ENCODE results near the gene ATP8A2. TPM values are rescaled to one million over a fixed set of nuclear protein-coding genes. Genes with fewer than 3 reads are reported as not detected.

Gene ATP8A2
- total RNA-seq, 1 donor, result 0.72 TPM

GRCh38 chr13:25904830-25905229, 533.1 kb downstream of the ATP8A2 start:
- DNase-seq (ENCODE audit: insufficient read length, low spot score, missing footprints), result no peak
- Histone ChIP-seq H3K79me2 (ENCODE audit: insufficient read depth, low read length) (no peaks in the 10 kb centered on the region), H3K36me3 (ENCODE audit: insufficient read depth, low read length) (no peaks in the 10 kb centered on the region), H2AFZ (ENCODE audit: low read length) (no peak overlapping the region), H3K4me3 (ENCODE audit: insufficient read depth, low read length) (no peak overlapping the region), H3K9me3 (ENCODE audit: low read depth, low read length) (no peaks in the 10 kb centered on the region), H3K4me1 (ENCODE audit: insufficient read depth, low read length) (no peaks in the 10 kb centered on the region), H4K20me1 (ENCODE audit: insufficient read depth, low read length) (no peaks in the 10 kb centered on the region), H3K27me3 (ENCODE audit: insufficient read depth, low read length) (no peaks in the 10 kb centered on the region), H3K27ac (ENCODE audit: low read depth, low read length) (no peak overlapping the region), H3K4me2 (ENCODE audit: insufficient read depth, low read length) (no peak overlapping the region)
- TF ChIP-seq, protein P1, sequence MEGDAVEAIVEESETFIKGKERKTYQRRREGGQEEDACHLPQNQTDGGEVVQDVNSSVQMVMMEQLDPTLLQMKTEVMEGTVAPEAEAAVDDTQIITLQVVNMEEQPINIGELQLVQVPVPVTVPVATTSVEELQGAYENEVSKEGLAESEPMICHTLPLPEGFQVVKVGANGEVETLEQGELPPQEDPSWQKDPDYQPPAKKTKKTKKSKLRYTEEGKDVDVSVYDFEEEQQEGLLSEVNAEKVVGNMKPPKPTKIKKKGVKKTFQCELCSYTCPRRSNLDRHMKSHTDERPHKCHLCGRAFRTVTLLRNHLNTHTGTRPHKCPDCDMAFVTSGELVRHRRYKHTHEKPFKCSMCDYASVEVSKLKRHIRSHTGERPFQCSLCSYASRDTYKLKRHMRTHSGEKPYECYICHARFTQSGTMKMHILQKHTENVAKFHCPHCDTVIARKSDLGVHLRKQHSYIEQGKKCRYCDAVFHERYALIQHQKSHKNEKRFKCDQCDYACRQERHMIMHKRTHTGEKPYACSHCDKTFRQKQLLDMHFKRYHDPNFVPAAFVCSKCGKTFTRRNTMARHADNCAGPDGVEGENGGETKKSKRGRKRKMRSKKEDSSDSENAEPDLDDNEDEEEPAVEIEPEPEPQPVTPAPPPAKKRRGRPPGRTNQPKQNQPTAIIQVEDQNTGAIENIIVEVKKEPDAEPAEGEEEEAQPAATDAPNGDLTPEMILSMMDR (IDR thresholded peaks at IDR 0.05; ENCODE audit: extremely low read depth, low read depth, low read length), result no peak

DNA sequence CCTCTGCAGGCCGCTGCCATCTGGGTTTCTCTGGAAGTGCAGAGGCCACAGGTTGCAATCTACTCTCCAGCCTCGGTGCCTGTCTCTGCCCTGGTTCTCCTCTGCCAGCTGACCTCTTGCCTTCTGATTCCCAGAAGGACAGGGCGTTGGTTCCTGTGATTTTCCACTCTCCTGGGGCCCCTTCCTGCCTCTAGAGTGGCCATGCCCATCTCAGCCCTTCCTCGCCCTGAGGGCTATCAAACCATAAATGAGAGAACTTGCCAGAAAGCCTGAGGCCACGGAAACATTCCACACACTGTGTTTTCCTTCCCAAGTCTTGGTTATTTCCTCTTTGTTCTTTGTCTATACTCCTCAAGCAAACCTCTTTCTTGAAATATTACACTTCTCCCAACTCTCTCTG, 533.8 kb downstream of the ATP8A2 start:
- Histone ChIP-seq H2AFZ (ENCODE audit: low read length) (no peak overlapping the region), H3K79me2 (ENCODE audit: insufficient read depth, low read length) (no peaks in the 10 kb centered on the region), H3K9me3 (ENCODE audit: low read depth, low read length) (no peaks in the 10 kb centered on the region), H4K20me1 (ENCODE audit: insufficient read depth, low read length) (no peaks in the 10 kb centered on the region), H3K4me2 (ENCODE audit: insufficient read depth, low read length) (no peak overlapping the region), H3K4me3 (ENCODE audit: insufficient read depth, low read length) (no peak overlapping the region), H3K27me3 (ENCODE audit: insufficient read depth, low read length) (no peaks in the 10 kb centered on the region), H3K27ac (ENCODE audit: low read depth, low read length) (no peak overlapping the region), H3K4me1 (ENCODE audit: insufficient read depth, low read length) (no peaks in the 10 kb centered on the region), H3K36me3 (ENCODE audit: insufficient read depth, low read length) (no peaks in the 10 kb centered on the region)
- DNase-seq (ENCODE audit: insufficient read length, low spot score, missing footprints), result no peak
- TF ChIP-seq, protein P1 (IDR thresholded peaks at IDR 0.05; ENCODE audit: extremely low read depth, low read depth, low read length), result no peak

DNA sequence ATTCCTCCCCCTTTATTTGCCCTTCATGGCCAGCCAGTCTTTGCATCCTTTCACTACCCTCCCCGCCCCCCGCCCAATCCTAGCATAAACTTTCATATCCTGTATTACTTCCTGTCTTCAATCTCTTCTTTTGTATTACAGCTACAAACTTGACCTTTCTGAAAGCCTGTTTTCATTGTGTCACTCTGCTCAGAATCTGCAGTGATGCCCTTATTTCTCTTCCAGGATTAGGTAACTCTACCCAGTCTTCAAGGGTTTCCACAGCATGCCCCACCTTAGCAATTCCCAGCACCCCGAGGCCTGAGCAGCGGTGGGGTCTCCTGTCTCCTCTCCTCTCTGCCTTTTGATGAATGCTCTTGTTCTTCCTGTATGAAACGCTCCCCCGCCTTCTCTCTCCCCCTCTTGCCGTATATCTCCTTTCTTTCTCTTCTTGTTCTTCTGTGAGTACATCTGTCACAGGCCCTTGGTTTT, 534.5 kb downstream of the ATP8A2 start:
- no peak for DNase-seq (ENCODE audit: insufficient read length, low spot score, missing footprints)
- H3K27me3 ChIP-seq (ENCODE audit: insufficient read depth, low read length), result no peaks in the 10 kb centered on the region
- no peak overlapping the region for H2AFZ ChIP-seq (ENCODE audit: low read length)
- H3K9me3 ChIP-seq (ENCODE audit: low read depth, low read length), result no peaks in the 10 kb centered on the region
- H3K27ac ChIP-seq (ENCODE audit: low read depth, low read length), result no peak overlapping the region
- no peaks in the 10 kb centered on the region for H4K20me1 ChIP-seq (ENCODE audit: insufficient read depth, low read length)
- no peak overlapping the region for H3K4me3 ChIP-seq (ENCODE audit: insufficient read depth, low read length)
- H3K36me3 ChIP-seq (ENCODE audit: insufficient read depth, low read length), result no peaks in the 10 kb centered on the region
- H3K4me2 ChIP-seq (ENCODE audit: insufficient read depth, low read length), result no peak overlapping the region
- no peaks in the 10 kb centered on the region for H3K79me2 ChIP-seq (ENCODE audit: insufficient read depth, low read length)
- TF ChIP-seq, protein P1 (IDR thresholded peaks at IDR 0.05; ENCODE audit: extremely low read depth, low read depth, low read length), result no peak
- no peaks in the 10 kb centered on the region for H3K4me1 ChIP-seq (ENCODE audit: insufficient read depth, low read length)

- H3K36me3 ChIP-seq (ENCODE audit: insufficient read depth, low read length), result no peaks in the 10 kb centered on the region
- H3K79me2 ChIP-seq (ENCODE audit: insufficient read depth, low read length), result no peaks in the 10 kb centered on the region
- no peak overlapping the region for H3K27ac ChIP-seq (ENCODE audit: low read depth, low read length)
- DNase-seq (ENCODE audit: insufficient read length, low spot score, missing footprints), result no peak
- H3K9me3 ChIP-seq (ENCODE audit: low read depth, low read length), result no peaks in the 10 kb centered on the region
- H3K27me3 ChIP-seq (ENCODE audit: insufficient read depth, low read length), result no peaks in the 10 kb centered on the region
- no peaks in the 10 kb centered on the region for H3K4me1 ChIP-seq (ENCODE audit: insufficient read depth, low read length)
- no peak overlapping the region for H3K4me2 ChIP-seq (ENCODE audit: insufficient read depth, low read length)
- no peaks in the 10 kb centered on the region for H4K20me1 ChIP-seq (ENCODE audit: insufficient read depth, low read length)
- no peak overlapping the region for H2AFZ ChIP-seq (ENCODE audit: low read length)
- TF ChIP-seq, protein P1 (IDR thresholded peaks at IDR 0.05; ENCODE audit: extremely low read depth, low read depth, low read length), result no peak
- no peak overlapping the region for H3K4me3 ChIP-seq (ENCODE audit: insufficient read depth, low read length)
Measured at GRCh38 chr13:25908366-25908765, 536.6 kb downstream of the ATP8A2 start.

Data from osteoblast (primary cell).